HK-2 (cell line): Measurements from ENCODE around the gene SPATA4.
"Not testable (repeated sequence)": the region's sequence is repeated elsewhere in the genome, so short reads cannot be mapped to it uniquely, and the experiment has no call there.

ENCODE experiments used
- DNase-seq: peaks from one replicate; pipeline ENCODE4 v3.0.0-alpha.2; 2018; ENCODE audit not compliant: unreplicated experiment

The SPATA4 gene

GRCh38 chr4:176195184-176195978 is at the start of gene SPATA4:
SPATA4 (minus strand) TSS chr4:176195585; CDS start chr4:176195562, 23 bp downstream.
- peak; percentile 91 for DNase-seq

GRCh38 chr4:176242764-176243347 is 47.5 kb upstream of the SPATA4 start:
- DNase-seq, result no peak

DNA sequence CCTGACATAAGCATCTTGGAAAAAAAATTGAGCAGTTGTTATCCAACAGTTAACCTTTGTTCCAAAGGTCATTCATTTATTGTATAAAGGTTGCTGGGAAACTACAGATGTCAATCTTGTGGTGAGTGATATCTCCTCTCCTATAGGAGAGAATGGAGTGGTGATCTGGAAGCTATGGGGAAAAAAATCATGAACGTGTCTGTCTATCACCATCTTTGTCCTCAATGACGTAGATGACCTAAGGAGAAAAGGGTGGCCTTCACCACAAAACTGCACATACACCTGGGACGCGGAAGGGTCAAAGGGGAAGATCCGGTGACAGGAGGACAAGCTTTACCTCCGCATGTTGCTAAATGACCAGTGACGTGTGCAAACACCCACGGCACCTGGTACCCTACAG is 46.3 kb upstream of the SPATA4 start:
- no peak for DNase-seq

DNA sequence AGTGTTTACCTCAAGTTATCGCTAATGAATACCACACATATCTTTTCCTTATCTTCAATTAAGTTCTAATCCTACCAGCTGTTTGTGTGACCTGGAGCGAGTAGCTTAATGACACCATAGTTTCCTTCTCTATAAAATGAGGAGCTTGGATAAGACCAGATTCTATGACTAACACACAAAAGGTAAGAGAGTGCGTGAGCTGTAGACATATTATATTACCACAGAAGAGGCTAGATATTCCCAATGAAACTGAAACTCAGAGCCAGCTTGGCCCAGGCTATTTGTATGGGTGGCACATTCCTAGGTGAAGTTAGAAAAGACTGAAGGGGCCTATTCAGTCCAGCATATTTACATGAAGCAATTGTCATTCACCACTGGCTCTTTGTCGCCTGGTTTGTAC is 43.4 kb upstream of the SPATA4 start:
- DNase-seq, result no peak

GRCh38 chr4:176238157-176238610 is 42.8 kb upstream of the SPATA4 start:
- no peak for DNase-seq

GRCh38 chr4:176236946-176237345 is 41.6 kb upstream of the SPATA4 start:
- DNase-seq, result no peak

DNA sequence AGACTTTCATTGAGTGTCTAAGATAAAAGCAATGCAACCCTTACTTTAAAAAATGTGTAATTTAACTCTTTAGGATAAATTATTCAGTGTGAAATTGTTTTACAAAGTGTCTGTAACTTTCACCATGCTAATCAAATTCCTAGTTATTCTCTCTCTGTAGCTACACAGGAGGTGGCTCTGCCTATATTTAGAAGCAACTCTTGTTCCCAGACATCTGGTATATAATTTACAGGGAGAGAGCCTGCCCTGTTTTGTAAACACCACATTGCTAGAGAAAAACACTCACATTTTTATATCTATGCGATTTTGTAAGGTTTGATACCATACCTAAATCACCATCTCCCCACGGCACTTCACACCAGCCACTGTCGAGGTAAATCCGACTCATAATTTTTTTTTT is 35.5 kb upstream of the SPATA4 start:
- no peak for DNase-seq

DNA sequence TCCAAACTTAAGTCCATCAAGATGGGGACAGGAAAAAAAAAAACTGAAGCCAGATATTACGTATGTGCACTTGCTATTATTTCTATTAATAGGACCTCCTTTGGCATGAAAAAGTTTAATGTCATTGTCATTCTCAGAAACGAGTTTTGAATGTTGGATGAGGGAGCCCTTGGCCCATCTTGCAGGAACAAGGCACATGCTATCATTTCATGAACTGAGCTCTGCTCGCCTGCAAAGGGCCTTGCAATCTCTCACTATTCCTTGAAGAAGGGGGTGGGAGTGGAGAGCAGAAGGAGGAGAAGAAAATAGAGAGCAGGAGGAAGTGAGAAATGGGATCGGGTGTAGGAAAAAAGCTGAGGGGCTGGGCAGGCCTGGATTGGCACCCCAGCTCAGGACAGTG is 34.3 kb upstream of the SPATA4 start:
- DNase-seq, result no peak

GRCh38 chr4:176226736-176227135 is 31.4 kb upstream of the SPATA4 start:
- DNase-seq, result no peak

GRCh38 chr4:176223561-176223960 is 28.2 kb upstream of the SPATA4 start:
- no peak for DNase-seq

- no peak for DNase-seq
Observed at GRCh38 chr4:176222149-176222548, 26.8 kb upstream of the SPATA4 start.

- DNase-seq, result no peak
Observed at GRCh38 chr4:176217510-176217909, 22.1 kb upstream of the SPATA4 start.

DNA sequence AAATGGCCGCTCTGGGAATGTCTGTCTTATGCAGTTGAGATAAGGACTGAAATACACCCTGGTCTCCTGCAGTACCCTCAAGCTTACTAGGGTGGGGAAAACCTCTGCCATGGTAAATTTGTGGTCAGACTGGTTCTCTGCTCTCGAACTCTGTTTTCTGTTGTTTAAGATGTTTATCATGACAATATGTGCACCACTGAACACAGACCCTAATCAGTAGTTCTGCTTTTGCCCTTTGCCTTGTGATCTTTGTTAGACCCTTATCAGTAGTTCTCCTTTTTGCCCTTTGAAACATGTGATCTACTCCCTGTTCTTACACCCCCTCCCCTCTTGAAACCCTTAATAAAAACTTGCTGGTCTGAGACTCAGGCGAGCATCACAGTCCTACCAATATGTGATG is 17.0 kb upstream of the SPATA4 start:
- not testable (repeated sequence) for DNase-seq

DNA sequence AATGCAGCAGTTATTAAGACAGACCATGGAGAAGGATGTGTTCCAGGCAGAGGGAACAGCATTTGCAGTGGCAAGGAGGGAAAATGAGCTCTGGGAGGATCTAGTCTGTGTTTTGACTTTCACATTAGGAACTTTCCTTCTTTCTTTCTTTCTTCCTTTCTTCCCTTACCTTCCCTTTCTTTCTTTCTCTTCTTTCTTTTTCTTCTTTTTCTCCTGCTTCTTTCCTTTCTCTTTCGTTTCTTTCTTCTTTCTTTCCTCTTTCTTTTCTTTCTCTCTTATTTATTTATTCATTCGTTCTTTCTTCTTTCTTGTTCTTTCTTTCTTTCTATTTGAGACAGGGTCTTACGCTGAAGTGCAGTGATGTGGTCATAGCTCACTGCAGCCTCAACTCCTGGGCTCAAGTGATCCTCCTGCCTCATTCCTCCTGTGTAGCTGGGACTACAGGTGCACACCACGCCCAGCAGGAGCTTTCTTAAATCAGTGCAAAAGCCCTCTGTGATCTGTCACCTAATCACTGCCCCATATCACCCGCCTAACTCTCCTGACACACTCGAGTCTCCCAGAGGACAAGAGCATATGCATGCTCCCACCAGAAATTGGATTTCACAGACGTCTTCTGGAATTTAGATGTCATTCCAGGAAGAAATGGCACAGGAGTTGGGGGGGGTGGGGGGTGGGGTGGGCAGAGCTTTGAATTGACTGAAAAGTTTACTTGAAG is 15.4 kb upstream of the SPATA4 start:
- DNase-seq, result no peak

DNA sequence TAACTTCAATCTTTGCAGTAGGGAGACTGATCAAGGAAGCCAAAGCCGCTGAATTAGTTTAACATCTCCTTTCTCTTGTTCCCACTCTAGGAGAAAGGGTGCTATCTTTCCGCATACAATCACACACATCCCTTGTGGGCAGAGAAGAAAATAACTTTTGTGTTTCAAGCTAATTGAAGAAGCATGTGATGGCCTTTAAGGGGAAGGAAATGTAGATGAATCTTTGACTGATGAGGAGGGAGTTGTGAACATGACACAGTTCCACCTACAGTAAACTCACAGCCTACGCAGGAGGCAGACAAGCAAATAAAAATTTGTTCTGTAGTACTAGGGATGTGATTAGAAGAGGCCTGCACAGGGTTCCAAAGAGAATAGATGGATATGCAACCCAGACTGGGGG is 14.7 kb upstream of the SPATA4 start:
- no peak for DNase-seq

GRCh38 chr4:176209535-176209934 is 14.2 kb upstream of the SPATA4 start:
- DNase-seq, result no peak

DNA sequence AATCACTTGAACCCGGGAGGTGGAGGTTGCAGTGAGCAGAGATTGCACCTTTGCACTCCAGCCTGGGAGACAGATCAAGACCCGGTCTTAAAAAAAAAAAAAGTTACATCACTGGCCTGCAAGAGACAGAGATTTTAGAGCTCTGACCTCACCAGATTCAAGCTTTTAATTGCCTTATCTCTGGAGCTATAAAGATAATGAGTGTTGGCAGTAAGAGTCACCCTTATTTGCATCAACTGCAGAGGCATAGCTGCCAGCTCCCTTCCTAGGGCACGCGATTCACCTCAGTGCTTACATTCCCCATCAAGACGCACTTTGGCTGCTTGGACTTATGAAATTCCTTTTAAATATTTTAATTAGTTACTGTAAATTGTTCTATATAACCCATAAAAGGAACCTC is 12.5 kb upstream of the SPATA4 start:
- no peak for DNase-seq

- DNase-seq, result no peak
Observed at GRCh38 chr4:176205299-176205698, 9.9 kb upstream of the SPATA4 start.

DNA sequence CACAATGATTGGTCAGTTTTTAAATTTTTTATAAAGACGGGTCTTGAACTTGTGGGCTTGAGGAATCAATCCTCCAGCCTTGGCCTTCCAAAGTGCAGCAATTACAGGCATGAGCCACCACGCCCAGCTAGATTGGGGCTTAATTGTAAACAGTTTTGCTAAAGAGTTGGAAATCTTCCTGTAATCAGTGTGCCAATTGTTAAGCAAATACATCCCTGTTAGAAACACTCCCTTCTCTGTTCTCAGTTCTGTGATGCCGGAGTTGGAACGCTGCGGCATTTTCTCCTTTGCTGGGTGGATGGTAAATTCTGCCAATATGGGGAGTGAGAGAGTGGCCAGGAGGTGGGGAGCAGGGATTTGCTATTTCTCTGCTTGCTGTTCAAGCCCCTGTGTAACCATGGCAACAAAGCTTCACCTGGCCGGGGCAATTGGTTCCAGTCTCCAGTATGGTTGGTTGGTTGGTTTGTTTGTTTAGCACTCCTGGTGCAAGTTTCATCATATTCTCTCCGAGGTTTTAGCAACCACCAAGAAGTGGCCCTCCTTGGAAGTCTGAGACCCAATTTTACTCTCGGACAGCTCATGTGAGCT is 3.0 kb upstream of the SPATA4 start:
- DNase-seq, result no peak

GRCh38 chr4:176193938-176194337 is 1.4 kb downstream of the SPATA4 start:
- peak; percentile 13 for DNase-seq

GRCh38 chr4:176193126-176193525 is 2.3 kb downstream of the SPATA4 start:
- DNase-seq, result no peak

- no peak for DNase-seq
Observed at GRCh38 chr4:176191974-176192373, 3.4 kb downstream of the SPATA4 start.
